ENCODE measurements around the gene PDYN.
"Not testable (repeated sequence)": the region's sequence is repeated elsewhere in the genome, so short reads cannot be mapped to it uniquely, and the experiment has no call there.

PDYN gene

GRCh38 chr20:1993986-1994385 lies at the start of gene PDYN:
TSS of gene PDYN (minus strand) at chr20:1994058. CDS start at chr20:1983084, 10,974 bp downstream.
- H3K27ac Mint-ChIP-seq = no peak within 1 kb of the TSS
- H3K27me3 Mint-ChIP-seq = peaks cover 30% of the 10 kb centered on the region
- H3K9me3 Mint-ChIP-seq (ENCODE audit: low read depth) = no peaks in the 10 kb centered on the region
- H3K36me3 Mint-ChIP-seq = no peaks in the 10 kb centered on the region
- no peak within 1 kb of the TSS for H3K4me3 Mint-ChIP-seq
- H3K4me1 Mint-ChIP-seq (ENCODE audit: low read depth) = no peaks in the 10 kb centered on the region

GRCh38 chr20:2042400-2042799 lies 48.5 kb upstream of the PDYN start:
- H3K27ac Mint-ChIP-seq = no peak overlapping the region
- no peak overlapping the region for H3K4me3 Mint-ChIP-seq

GRCh38 chr20:2038161-2038560 lies 44.3 kb upstream of the PDYN start:
- H3K4me1 Mint-ChIP-seq (ENCODE audit: low read depth) = no peaks in the 10 kb centered on the region
- H3K9me3 Mint-ChIP-seq (ENCODE audit: low read depth) = no peaks in the 10 kb centered on the region
- no peak overlapping the region for H3K4me3 Mint-ChIP-seq
- H3K27ac Mint-ChIP-seq = no peak overlapping the region
- H3K36me3 Mint-ChIP-seq = no peaks in the 10 kb centered on the region
- H3K27me3 Mint-ChIP-seq = peaks cover 16% of the 10 kb centered on the region

More at GRCh38 chr20:2042400-2042799, 48.5 kb upstream of the PDYN start:
- H3K36me3 Mint-ChIP-seq = no peaks in the 10 kb centered on the region
- peaks cover 8% of the 10 kb centered on the region for H3K27me3 Mint-ChIP-seq
- H3K9me3 Mint-ChIP-seq (ENCODE audit: low read depth) = no peaks in the 10 kb centered on the region
- no peaks in the 10 kb centered on the region for H3K4me1 Mint-ChIP-seq (ENCODE audit: low read depth)

GRCh38 chr20:2037296-2037914 lies 43.5 kb upstream of the PDYN start:
- no peaks in the 10 kb centered on the region for H3K36me3 Mint-ChIP-seq
- H3K27me3 Mint-ChIP-seq = peaks cover 16% of the 10 kb centered on the region
- H3K4me1 Mint-ChIP-seq (ENCODE audit: low read depth) = no peaks in the 10 kb centered on the region
- H3K9me3 Mint-ChIP-seq (ENCODE audit: low read depth) = no peaks in the 10 kb centered on the region
- H3K4me3 Mint-ChIP-seq = no peak overlapping the region
- no peak overlapping the region for H3K27ac Mint-ChIP-seq

- H3K9me3 Mint-ChIP-seq (ENCODE audit: low read depth); H3K4me3 Mint-ChIP-seq; H3K27ac Mint-ChIP-seq; H3K36me3 Mint-ChIP-seq; H3K4me1 Mint-ChIP-seq (ENCODE audit: low read depth): not testable (repeated sequence)
- peaks cover 19% of the 10 kb centered on the region for H3K27me3 Mint-ChIP-seq
Observed at GRCh38 chr20:2036357-2036756, 42.5 kb upstream of the PDYN start.

- Mint-ChIP-seq H3K27me3 (peaks cover 29% of the 10 kb centered on the region), H3K4me1 (ENCODE audit: low read depth) (no peaks in the 10 kb centered on the region), H3K9me3 (ENCODE audit: low read depth) (peaks cover 6% of the 10 kb centered on the region), H3K36me3 (no peaks in the 10 kb centered on the region), H3K4me3 (no peak overlapping the region), H3K27ac (no peak overlapping the region)
Observed at GRCh38 chr20:2032168-2032567, 38.3 kb upstream of the PDYN start.

GRCh38 chr20:2026514-2026913 lies 32.7 kb upstream of the PDYN start:
- H3K27ac Mint-ChIP-seq = no peak overlapping the region
- no peaks in the 10 kb centered on the region for H3K36me3 Mint-ChIP-seq
- H3K4me1 Mint-ChIP-seq (ENCODE audit: low read depth) = no peaks in the 10 kb centered on the region
- peaks cover 11% of the 10 kb centered on the region for H3K9me3 Mint-ChIP-seq (ENCODE audit: low read depth)
- H3K27me3 Mint-ChIP-seq = peaks cover 34% of the 10 kb centered on the region
- no peak overlapping the region for H3K4me3 Mint-ChIP-seq

- Mint-ChIP-seq H3K4me3 (no peak overlapping the region), H3K27ac (no peak overlapping the region), H3K36me3 (no peaks in the 10 kb centered on the region), H3K27me3 (peaks cover 31% of the 10 kb centered on the region), H3K4me1 (ENCODE audit: low read depth) (no peaks in the 10 kb centered on the region), H3K9me3 (ENCODE audit: low read depth) (peaks cover 11% of the 10 kb centered on the region)
Observed at GRCh38 chr20:2026004-2026403, 32.1 kb upstream of the PDYN start.

- no peaks in the 10 kb centered on the region for H3K36me3 Mint-ChIP-seq
- no peak overlapping the region for H3K27ac Mint-ChIP-seq
- no peak overlapping the region for H3K4me3 Mint-ChIP-seq
- no peaks in the 10 kb centered on the region for H3K4me1 Mint-ChIP-seq (ENCODE audit: low read depth)
- peaks cover 9% of the 10 kb centered on the region for H3K9me3 Mint-ChIP-seq (ENCODE audit: low read depth)
- peaks cover 25% of the 10 kb centered on the region for H3K27me3 Mint-ChIP-seq
Observed at GRCh38 chr20:2023151-2023550, 29.3 kb upstream of the PDYN start.

GRCh38 chr20:2022163-2022562 lies 28.3 kb upstream of the PDYN start:
- no peak overlapping the region for H3K27ac Mint-ChIP-seq
- H3K27me3 Mint-ChIP-seq = peaks cover 22% of the 10 kb centered on the region
- H3K36me3 Mint-ChIP-seq = no peaks in the 10 kb centered on the region
- H3K4me1 Mint-ChIP-seq (ENCODE audit: low read depth) = no peaks in the 10 kb centered on the region
- peaks cover 5% of the 10 kb centered on the region for H3K9me3 Mint-ChIP-seq (ENCODE audit: low read depth)
- no peak overlapping the region for H3K4me3 Mint-ChIP-seq

- Mint-ChIP-seq H3K9me3 (ENCODE audit: low read depth) (no peaks in the 10 kb centered on the region), H3K4me1 (ENCODE audit: low read depth) (no peaks in the 10 kb centered on the region), H3K36me3 (no peaks in the 10 kb centered on the region), H3K4me3 (no peak overlapping the region), H3K27ac (no peak overlapping the region), H3K27me3 (peaks cover 25% of the 10 kb centered on the region)
Observed at GRCh38 chr20:2010533-2010932, 16.7 kb upstream of the PDYN start.

GRCh38 chr20:2006452-2007361 lies 12.8 kb upstream of the PDYN start:
- Mint-ChIP-seq H3K4me1 (ENCODE audit: low read depth) (no peaks in the 10 kb centered on the region), H3K27me3 (peaks cover 24% of the 10 kb centered on the region), H3K9me3 (ENCODE audit: low read depth) (no peaks in the 10 kb centered on the region), H3K27ac (no peak overlapping the region), H3K36me3 (no peaks in the 10 kb centered on the region), H3K4me3 (no peak overlapping the region)

- no peak overlapping the region for H3K27ac Mint-ChIP-seq
- H3K9me3 Mint-ChIP-seq (ENCODE audit: low read depth) = no peaks in the 10 kb centered on the region
- H3K4me1 Mint-ChIP-seq (ENCODE audit: low read depth) = no peaks in the 10 kb centered on the region
- H3K4me3 Mint-ChIP-seq = no peak overlapping the region
- H3K27me3 Mint-ChIP-seq = peaks cover 23% of the 10 kb centered on the region
- no peaks in the 10 kb centered on the region for H3K36me3 Mint-ChIP-seq
Observed at GRCh38 chr20:2005831-2006426, 12.1 kb upstream of the PDYN start.

GRCh38 chr20:2005359-2005758 lies 11.5 kb upstream of the PDYN start:
- Mint-ChIP-seq H3K9me3 (ENCODE audit: low read depth) (no peaks in the 10 kb centered on the region), H3K27ac (no peak overlapping the region), H3K36me3 (no peaks in the 10 kb centered on the region), H3K4me1 (ENCODE audit: low read depth) (no peaks in the 10 kb centered on the region), H3K4me3 (no peak overlapping the region), H3K27me3 (peaks cover 23% of the 10 kb centered on the region)

- Mint-ChIP-seq H3K4me1 (ENCODE audit: low read depth) (no peaks in the 10 kb centered on the region), H3K27ac (no peak overlapping the region), H3K36me3 (no peaks in the 10 kb centered on the region), H3K4me3 (no peak overlapping the region), H3K27me3 (peaks cover 17% of the 10 kb centered on the region), H3K9me3 (ENCODE audit: low read depth) (no peaks in the 10 kb centered on the region)
Observed at GRCh38 chr20:2004171-2004570, 10.3 kb upstream of the PDYN start.

All from activated naive CD8-positive, alpha-beta T cell (primary cell).